HepG2 (cell line): ENCODE results near the gene GINS2. TPM values are rescaled to one million over a fixed set of nuclear protein-coding genes. Genes with fewer than 3 reads are reported as not detected.
A peak's percentile ranks its signal among the peaks of the same experiment; 100 is the strongest.

Source experiments
- ATAC-seq: fragments of 200-7000 bp; cut with Tn5 transposase; 3 replicates; pipeline ENCODE4 v1.9.1; 2020; ENCODE audit warnings: mild to moderate bottlenecking, moderate library complexity
- BruUV-seq: library from RNA; stranded (reverse); fragments of 400-500 nt; replicated peaks from 2 replicates; lab custom pipeline; 2021; lab: Mats Ljungman, UMichigan
- CTCF ChIA-PET: fragments of 300-600 bp; formaldehyde crosslinking; extraction: SDS; loops from one replicate; lab custom pipeline; 2021; ENCODE audit warnings: low total read pairs, inconsistent platforms, low intra/inter-chr PET ratio; lab: Yijun Ruan, JAX
- POLR2A ChIA-PET: fragments of 350-600 bp; sonication (Branson Sonifier 250); formaldehyde crosslinking; loops from one replicate; lab custom pipeline; 2020; ENCODE audit warnings: antibody characterized with exemption, inconsistent platforms; lab: Yijun Ruan, JAX
- DNase-seq: peaks from one replicate; pipeline ENCODE4 v3.0.0-alpha.2; 2015; ENCODE audit warnings: low spot score
- FAIRE-seq: peaks from 3 replicates; lab custom pipeline; 2011; peaks lifted over from hg19 to GRCh38; lab: Jason Lieb, UNC
- H2AFZ ChIP-seq: one replicate; pipeline ENCODE4 v1.6.1; 2011; ENCODE audit warnings: low read length, inconsistent platforms
- H3K27ac ChIP-seq: fragments of 300-600 bp; 3 replicates; pipeline ENCODE4 v1.8.0; 2011; ENCODE audit warnings: mixed run types, mild to moderate bottlenecking, mixed read lengths, low read length, inconsistent platforms; ENCODE audit not compliant: insufficient read depth; ENCODE audit errors: extremely low read length
- H3K27me3 ChIP-seq, 2 experiments: fragments of 200-600 bp in 1 of 2; 2 replicates in 1 of 2; 3 replicates in 1 of 2; pipeline versions ENCODE4 v1.6.0 to v1.8.0; 2011; ENCODE audit warnings: low read length in 2 of 2, mild to moderate bottlenecking in 2 of 2, moderate library complexity in 2 of 2, inconsistent platforms in 1 of 2; ENCODE audit not compliant: insufficient read depth in 2 of 2, control insufficient read depth in 1 of 2
- H3K36me3 ChIP-seq, 2 experiments: fragments of 200-600 bp in 1 of 2; replicated peaks in 1 of 2; 2 replicates in 1 of 2; 3 replicates in 1 of 2; pipeline versions ENCODE4 v1.5.1 to v1.8.0; 2011; ENCODE audit warnings: low read length in 2 of 2, inconsistent platforms in 1 of 2; ENCODE audit not compliant: insufficient read depth in 2 of 2, control insufficient read depth in 1 of 2
- H3K4me1 ChIP-seq: 2 replicates; pipeline ENCODE4 v1.5.1; 2012; ENCODE audit warnings: low read length, inconsistent platforms; ENCODE audit not compliant: insufficient read depth
- H3K4me2 ChIP-seq: 2 replicates; pipeline ENCODE4 v1.6.0; 2011; ENCODE audit warnings: low read depth, low read length, inconsistent platforms
- H3K4me3 ChIP-seq, 3 experiments: fragments of 200-600 bp in 1 of 3; sonication (generic), shearing (Covaris generic) in 1 of 3; replicated peaks in 1 of 3; 2 replicates each; pipeline ENCODE4 v1.5.1; 2011 to 2016; ENCODE audit warnings: low read length in 3 of 3, inconsistent platforms in 2 of 3, low read depth in 2 of 3, mild to moderate bottlenecking in 2 of 3, control low read depth in 1 of 3, mixed read lengths in 1 of 3; ENCODE audit not compliant: insufficient read depth in 1 of 3
- H3K79me2 ChIP-seq: one replicate; pipeline ENCODE4 v1.6.1; 2011; ENCODE audit warnings: low read length, inconsistent platforms; ENCODE audit not compliant: insufficient read depth
- H3K9ac ChIP-seq: 2 replicates; pipeline ENCODE4 v1.6.0; 2011; ENCODE audit warnings: mild to moderate bottlenecking, low read depth, low read length, inconsistent platforms; ENCODE audit not compliant: insufficient read depth
- H3K9me3 ChIP-seq: 2 replicates; pipeline ENCODE4 v1.5.1; 2012; ENCODE audit warnings: mild to moderate bottlenecking, low read length
- H4K20me1 ChIP-seq: 2 replicates; pipeline ENCODE4 v1.6.0; 2011; ENCODE audit warnings: inconsistent platforms, mild to moderate bottlenecking, low read length, moderate library complexity; ENCODE audit not compliant: insufficient read depth
- AGO2 ChIP-seq: fragments of 200-400 bp; formaldehyde crosslinking; optimal IDR thresholded peaks from 2 replicates; pipeline ENCODE3; 2017; ENCODE audit warnings: mild to moderate bottlenecking, low read depth, low read length, moderate library complexity
- FOXK1 ChIP-seq: sonication (generic); formaldehyde crosslinking; IDR thresholded peaks from 2 replicates; pipeline ENCODE4 v1.4.0; 2020; ENCODE audit warnings: low read depth, missing genetic modification reagents, borderline replicate concordance
- JUND ChIP-seq: sonication (generic); formaldehyde crosslinking; IDR thresholded peaks from 2 replicates; pipeline ENCODE4 v1.8.0; 2022; ENCODE audit warnings: mild to moderate bottlenecking, missing genetic modification reagents
- SRSF1 ChIP-seq: fragments of 200-400 bp; formaldehyde crosslinking; optimal IDR thresholded peaks from 2 replicates; pipeline ENCODE3; 2017; ENCODE audit warnings: mild to moderate bottlenecking, low read depth, low read length, moderate library complexity
- ZNF350 ChIP-seq: sonication (generic); formaldehyde crosslinking; IDR thresholded peaks from 2 replicates; pipeline ENCODE4 v1.4.0; 2020; ENCODE audit warnings: mild to moderate bottlenecking, low read depth, missing genetic modification reagents, borderline replicate concordance
- ZSCAN29 ChIP-seq: sonication (generic); formaldehyde crosslinking; conservative IDR thresholded peaks from 2 replicates; pipeline ENCODE4 v1.4.0; 2020; ENCODE audit warnings: mild to moderate bottlenecking, missing genetic modification reagents
- WGBS: methylation state at CpG from one replicate; pipeline ENCODE4 v1.1.6; 2017; ENCODE audit warnings: low lambda C conversion rate; 5-methylcytosine and 5-hydroxymethylcytosine counted together
- in situ Hi-C: cut with HindIII; loops from 2 replicates; pipeline ENCODE4 v1.10.0; 2017; ENCODE audit warnings: low pct_unique_long_range_greater_than_20kb; ENCODE audit not compliant: extremely low pct_ligation_motif_present
- intact Hi-C: fragments of 100-400 bp; cut with micrococcal nuclease; formaldehyde crosslinking; loops from one replicate; pipeline ENCODE4 v1.10.0; 2022; ENCODE audit not compliant: unreplicated experiment
- polyA plus RNA-seq, 8 experiments: library from polyadenylated mRNA; depleted of rRNA in 3 of 8; stranded (reverse) in 7 of 8; unstranded in 1 of 8; fragments of >200 nt; fragmentation: Illumina TruSeq in 4 of 8; extraction: Trizol in 4 of 8; gene quantifications; 2 replicates each; pipeline versions ENCODE4 v1.2.1 to v1.2.3, GENCODE V29; 2011 to 2016; ENCODE audit warnings: low read depth in 4 of 8, missing spikeins in 1 of 8, mixed read lengths in 1 of 8; ENCODE audit not compliant: insufficient read depth in 1 of 8
- total RNA-seq, 5 experiments: library from RNA; depleted of rRNA; stranded (reverse); fragments of >200 nt; fragmentation: Illumina TruSeq; extraction: Trizol; gene quantifications; 2 replicates each; pipeline ENCODE4 v1.2.3, GENCODE V29; 2016; ENCODE audit warnings: low read depth in 1 of 5
- TF ChIP-seq, protein P1 (sequence below): sonication (generic); formaldehyde crosslinking; IDR thresholded peaks from 2 replicates; pipeline ENCODE4 v1.4.0; 2020; ENCODE audit warnings: missing genetic modification reagents, mild to moderate bottlenecking, borderline replicate concordance
- TF ChIP-seq, protein P2 (sequence below): sonication (generic); formaldehyde crosslinking; IDR thresholded peaks from 2 replicates; pipeline ENCODE4 v1.4.0; 2020; ENCODE audit warnings: missing genetic modification reagents
- TF ChIP-seq, protein P3 (sequence below): sonication (generic); formaldehyde crosslinking; IDR thresholded peaks from 2 replicates; pipeline ENCODE4 v1.4.0; 2020; ENCODE audit warnings: missing genetic modification reagents, borderline replicate concordance

GINS2 gene
- total and polyA plus RNA-seq, 2 of the 13 experiments (the other 11 are each of a cell fraction or from before 2014, with no cell fraction given): 10.6 to 48.3 TPM

DNA sequence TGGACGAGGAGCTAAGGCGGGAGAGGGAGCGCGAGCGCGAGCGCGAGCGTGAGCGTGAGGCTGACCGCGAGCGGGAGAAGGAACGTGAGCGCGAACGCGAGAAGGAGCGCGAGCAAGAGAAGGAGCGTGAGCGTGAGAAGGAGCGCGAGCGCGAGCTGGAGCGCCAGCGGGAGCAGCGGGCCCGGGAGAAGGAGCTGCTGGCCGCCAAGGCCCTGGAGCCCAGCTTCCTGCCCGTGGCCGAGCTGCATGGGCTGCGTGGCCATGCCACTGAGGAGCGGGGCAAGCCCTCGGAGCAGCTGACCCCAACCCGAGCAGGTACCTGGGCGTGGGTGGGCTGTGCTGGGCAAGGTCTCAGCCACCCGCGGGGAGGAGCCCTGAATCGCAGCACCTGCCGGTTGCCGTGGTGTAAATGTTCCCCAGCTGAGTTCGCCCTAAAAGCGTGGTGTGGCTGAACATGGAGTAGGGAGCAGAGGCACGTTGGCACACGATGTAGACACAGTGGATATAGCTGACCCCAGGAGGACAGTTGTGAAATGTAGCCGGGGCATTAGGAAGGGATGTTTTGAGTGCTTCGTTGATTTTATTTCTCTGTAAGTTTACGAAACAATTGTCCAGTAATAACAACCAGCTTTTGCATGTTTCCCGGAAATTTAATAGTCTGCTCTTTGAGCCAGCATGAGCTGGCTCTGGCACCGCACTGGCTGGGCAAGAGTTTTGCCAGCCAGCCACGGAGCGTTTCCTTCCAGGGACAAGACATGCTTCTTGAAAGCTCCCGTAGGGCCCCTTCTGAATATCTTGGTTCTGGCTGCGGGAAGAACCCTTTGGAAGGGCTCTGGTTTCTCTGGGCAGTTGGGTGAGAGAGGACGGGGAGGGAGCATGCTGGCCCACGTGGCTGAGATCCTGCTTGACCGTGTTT lies 32.1 kb downstream of the GINS2 start:
- in situ Hi-C loops: loop anchor here (5.0 kb wide), 1 partner anchor 61 kb away; no protein-coding TSS in a partner anchor
- POLR2A ChIA-PET: no interaction called here
- BruUV-seq: no TSS peak
- Histone ChIP-seq H3K4me3 (no peak overlapping the region), H3K79me2 (no peaks in the 10 kb centered on the region), H3K4me2 (no peak overlapping the region), H3K9me3 (no peaks in the 10 kb centered on the region), H2AFZ (no peak overlapping the region), H3K4me1 (peaks cover 11% of the 10 kb centered on the region), H3K27me3 (no peaks in the 10 kb centered on the region), H3K27ac (no peak overlapping the region), H3K36me3 (peaks cover 54 to 80% of the 10 kb centered on the region in 2 experiments), H4K20me1 (peaks cover 35% of the 10 kb centered on the region), H3K9ac (no peak overlapping the region)
- 97% methylated on average over 59 of the region's 59 CpGs for WGBS
- FAIRE-seq: no peak
- ATAC-seq: no peak
- DNase-seq: no peak
- no peak for TF ChIP-seq JUND (CRISPR knock-in tag)
- no peak for TF ChIP-seq ZSCAN29 (CRISPR knock-in tag)
- TF ChIP-seq, protein P1, sequence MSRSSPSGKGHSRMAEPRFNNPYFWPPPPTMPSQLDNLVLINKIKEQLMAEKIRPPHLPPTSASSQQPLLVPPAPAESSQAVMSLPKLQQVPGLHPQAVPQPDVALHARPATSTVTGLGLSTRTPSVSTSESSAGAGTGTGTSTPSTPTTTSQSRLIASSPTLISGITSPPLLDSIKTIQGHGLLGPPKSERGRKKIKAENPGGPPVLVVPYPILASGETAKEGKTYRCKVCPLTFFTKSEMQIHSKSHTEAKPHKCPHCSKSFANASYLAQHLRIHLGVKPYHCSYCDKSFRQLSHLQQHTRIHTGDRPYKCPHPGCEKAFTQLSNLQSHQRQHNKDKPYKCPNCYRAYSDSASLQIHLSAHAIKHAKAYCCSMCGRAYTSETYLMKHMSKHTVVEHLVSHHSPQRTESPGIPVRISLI: no peak
- no peak for TF ChIP-seq ZNF350 (CRISPR knock-in tag)
- TF ChIP-seq AGO2: peak; percentile 80
- no peak for TF ChIP-seq SRSF1
- TF ChIP-seq, protein P2, sequence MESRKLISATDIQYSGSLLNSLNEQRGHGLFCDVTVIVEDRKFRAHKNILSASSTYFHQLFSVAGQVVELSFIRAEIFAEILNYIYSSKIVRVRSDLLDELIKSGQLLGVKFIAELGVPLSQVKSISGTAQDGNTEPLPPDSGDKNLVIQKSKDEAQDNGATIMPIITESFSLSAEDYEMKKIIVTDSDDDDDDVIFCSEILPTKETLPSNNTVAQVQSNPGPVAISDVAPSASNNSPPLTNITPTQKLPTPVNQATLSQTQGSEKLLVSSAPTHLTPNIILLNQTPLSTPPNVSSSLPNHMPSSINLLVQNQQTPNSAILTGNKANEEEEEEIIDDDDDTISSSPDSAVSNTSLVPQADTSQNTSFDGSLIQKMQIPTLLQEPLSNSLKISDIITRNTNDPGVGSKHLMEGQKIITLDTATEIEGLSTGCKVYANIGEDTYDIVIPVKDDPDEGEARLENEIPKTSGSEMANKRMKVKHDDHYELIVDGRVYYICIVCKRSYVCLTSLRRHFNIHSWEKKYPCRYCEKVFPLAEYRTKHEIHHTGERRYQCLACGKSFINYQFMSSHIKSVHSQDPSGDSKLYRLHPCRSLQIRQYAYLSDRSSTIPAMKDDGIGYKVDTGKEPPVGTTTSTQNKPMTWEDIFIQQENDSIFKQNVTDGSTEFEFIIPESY (CRISPR knock-in tag): peak; percentile 51; the same call in 1 of the 2 replicates
- no peak for TF ChIP-seq FOXK1
- TF ChIP-seq, protein P3, sequence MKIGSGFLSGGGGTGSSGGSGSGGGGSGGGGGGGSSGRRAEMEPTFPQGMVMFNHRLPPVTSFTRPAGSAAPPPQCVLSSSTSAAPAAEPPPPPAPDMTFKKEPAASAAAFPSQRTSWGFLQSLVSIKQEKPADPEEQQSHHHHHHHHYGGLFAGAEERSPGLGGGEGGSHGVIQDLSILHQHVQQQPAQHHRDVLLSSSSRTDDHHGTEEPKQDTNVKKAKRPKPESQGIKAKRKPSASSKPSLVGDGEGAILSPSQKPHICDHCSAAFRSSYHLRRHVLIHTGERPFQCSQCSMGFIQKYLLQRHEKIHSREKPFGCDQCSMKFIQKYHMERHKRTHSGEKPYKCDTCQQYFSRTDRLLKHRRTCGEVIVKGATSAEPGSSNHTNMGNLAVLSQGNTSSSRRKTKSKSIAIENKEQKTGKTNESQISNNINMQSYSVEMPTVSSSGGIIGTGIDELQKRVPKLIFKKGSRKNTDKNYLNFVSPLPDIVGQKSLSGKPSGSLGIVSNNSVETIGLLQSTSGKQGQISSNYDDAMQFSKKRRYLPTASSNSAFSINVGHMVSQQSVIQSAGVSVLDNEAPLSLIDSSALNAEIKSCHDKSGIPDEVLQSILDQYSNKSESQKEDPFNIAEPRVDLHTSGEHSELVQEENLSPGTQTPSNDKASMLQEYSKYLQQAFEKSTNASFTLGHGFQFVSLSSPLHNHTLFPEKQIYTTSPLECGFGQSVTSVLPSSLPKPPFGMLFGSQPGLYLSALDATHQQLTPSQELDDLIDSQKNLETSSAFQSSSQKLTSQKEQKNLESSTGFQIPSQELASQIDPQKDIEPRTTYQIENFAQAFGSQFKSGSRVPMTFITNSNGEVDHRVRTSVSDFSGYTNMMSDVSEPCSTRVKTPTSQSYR (CRISPR knock-in tag): no peak
- CTCF ChIA-PET: interaction anchor here (0.9 kb wide), 1 partner anchor 61 kb away, joined by 3 read pairs; no protein-coding TSS in a partner anchor
- intact Hi-C loops: no loop called here
